ENCODE measurements around the gene SPATA18.

Gene SPATA18

GRCh38 chr4:52051615-52052474 lies 741 bp downstream of the SPATA18 start:
- H2BK120ac ChIP-seq (ENCODE audit: low read depth, low read length): no peak overlapping the region
- peak overlapping the region; percentile 81 for H2BK15ac ChIP-seq (ENCODE audit: low read length)
- H3K18ac ChIP-seq (ENCODE audit: low read length): peak overlapping the region; percentile 97
- H3K4me3 ChIP-seq (ENCODE audit: low read length in 2 of 2): peak overlapping the region; percentile 47 to 90
- no peak overlapping the region for H2AK5ac ChIP-seq (ENCODE audit: low read depth, low read length)
- no peaks in the 10 kb centered on the region for H3K79me1 ChIP-seq (ENCODE audit: low read depth, low read length)
- H3K9ac ChIP-seq (ENCODE audit: low read depth, low read length, poor library complexity): peak overlapping the region; percentile 61
- H4K91ac ChIP-seq (ENCODE audit: low read depth, low read length, poor library complexity): no peak overlapping the region
- peaks cover 0 to 38% (median 7%) of the 10 kb centered on the region in 3 experiments for H3K27me3 ChIP-seq (ENCODE audit: control insufficient read depth in 3 of 3, insufficient read depth in 3 of 3, low read depth in 1 of 3, low read length in 3 of 3)
- peak overlapping the region; percentile 87 for H2BK12ac ChIP-seq (ENCODE audit: low read length)
- H3K36me3 ChIP-seq (replicated peaks in 1 of 2; ENCODE audit: control insufficient read depth in 2 of 2, insufficient read depth in 2 of 2, low read length in 2 of 2): no peaks in the 10 kb centered on the region
- H2AFZ ChIP-seq (ENCODE audit: low read length): peak overlapping the region; percentile 79
- peak overlapping the region; percentile 59 for H3K27ac ChIP-seq (replicated peaks; ENCODE audit: low read length)
- H2BK5ac ChIP-seq (ENCODE audit: low read length): peak overlapping the region; percentile 91
- DNase-seq (ENCODE audit: low spot score): peak; percentile 76
- peak overlapping the region; percentile 32 for H3K23ac ChIP-seq (ENCODE audit: low read depth, low read length, poor library complexity)
- no peak overlapping the region for H3K4ac ChIP-seq (ENCODE audit: low read length)
- WGBS, 2 donors (ENCODE audit: extremely low coverage in 2 of 2, insufficient read length in 2 of 2, insufficient replicate concordance in 1 of 2): no CpG with 5 or more reads among the region's 46 CpGs
- H3K9me3 ChIP-seq (replicated peaks in 1 of 2; ENCODE audit: control insufficient read depth in 2 of 2, insufficient read depth in 1 of 2, low read depth in 1 of 2, low read length in 2 of 2): peaks cover 0 to 10% of the 10 kb centered on the region in 2 donors
- no peak overlapping the region for H4K8ac ChIP-seq (ENCODE audit: low read depth, low read length)
- peak overlapping the region; percentile 71 for H3K4me2 ChIP-seq (ENCODE audit: insufficient read depth, low read length, poor library complexity, severe bottlenecking)
- no peak overlapping the region for H3K14ac ChIP-seq (ENCODE audit: low read length)
- peaks cover 2 to 3% of the 10 kb centered on the region in 2 donors for H3K4me1 ChIP-seq (ENCODE audit: control insufficient read depth in 2 of 2, insufficient read depth in 1 of 2, low read depth in 1 of 2, low read length in 2 of 2)

DNA sequence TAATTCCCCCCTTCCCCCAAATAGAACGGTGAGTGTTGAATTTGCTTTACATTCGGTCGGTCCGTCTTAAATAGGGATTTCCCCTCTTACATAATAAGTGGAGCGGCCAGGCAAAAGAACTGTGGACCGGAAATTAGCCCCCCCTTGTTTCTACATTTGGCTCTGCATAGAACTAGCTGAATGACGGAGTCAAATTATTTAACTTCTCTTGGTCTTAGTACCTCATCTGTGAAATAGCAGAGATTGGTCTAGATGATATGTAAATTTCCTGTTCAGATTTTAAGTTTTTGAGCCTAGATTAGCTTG lies 1.3 kb downstream of the SPATA18 start:
- Histone ChIP-seq H3K4ac (ENCODE audit: low read length) (no peak overlapping the region), H3K27ac (replicated peaks; ENCODE audit: low read length) (no peak overlapping the region), H3K9ac (ENCODE audit: low read depth, low read length, poor library complexity) (no peak overlapping the region), H3K23ac (ENCODE audit: low read depth, low read length, poor library complexity) (no peak overlapping the region), H2BK15ac (ENCODE audit: low read length) (no peak overlapping the region), H3K14ac (ENCODE audit: low read length) (no peak overlapping the region), H3K36me3 (replicated peaks in 1 of 2; ENCODE audit: control insufficient read depth in 2 of 2, insufficient read depth in 2 of 2, low read length in 2 of 2) (no peaks in the 10 kb centered on the region), H2AK5ac (ENCODE audit: low read depth, low read length) (no peak overlapping the region), H2BK12ac (ENCODE audit: low read length) (no peak overlapping the region), H3K27me3 (ENCODE audit: control insufficient read depth in 3 of 3, insufficient read depth in 3 of 3, low read depth in 1 of 3, low read length in 3 of 3) (peaks cover 0 to 38% (median 7%) of the 10 kb centered on the region in 3 experiments), H3K9me3 (replicated peaks in 1 of 2; ENCODE audit: control insufficient read depth in 2 of 2, insufficient read depth in 1 of 2, low read depth in 1 of 2, low read length in 2 of 2) (peaks cover 0 to 10% of the 10 kb centered on the region in 2 donors), H2BK120ac (ENCODE audit: low read depth, low read length) (no peak overlapping the region), H2BK5ac (ENCODE audit: low read length) (no peak overlapping the region), H3K4me2 (ENCODE audit: insufficient read depth, low read length, poor library complexity, severe bottlenecking) (peak overlapping the region; percentile 55), H3K79me1 (ENCODE audit: low read depth, low read length) (no peaks in the 10 kb centered on the region), H4K8ac (ENCODE audit: low read depth, low read length) (no peak overlapping the region), H3K4me3 (ENCODE audit: low read length in 2 of 2) (peak overlapping the region in 1 of 2 donors; percentile 47), H2AFZ (ENCODE audit: low read length) (peak overlapping the region; percentile 79), H3K18ac (ENCODE audit: low read length) (no peak overlapping the region), H3K4me1 (ENCODE audit: control insufficient read depth in 2 of 2, insufficient read depth in 1 of 2, low read depth in 1 of 2, low read length in 2 of 2) (peaks cover 2 to 3% of the 10 kb centered on the region in 2 donors), H4K91ac (ENCODE audit: low read depth, low read length, poor library complexity) (no peak overlapping the region)
- DNase-seq (ENCODE audit: low spot score): no peak
- no CpG with 5 or more reads among the region's 7 CpGs for WGBS, 2 donors (ENCODE audit: extremely low coverage in 2 of 2, insufficient read length in 2 of 2, insufficient replicate concordance in 1 of 2)

- Histone ChIP-seq H2BK5ac (ENCODE audit: low read length) (no peak overlapping the region), H3K27ac (replicated peaks; ENCODE audit: low read length) (no peak overlapping the region), H3K27me3 (ENCODE audit: control insufficient read depth in 3 of 3, insufficient read depth in 3 of 3, low read depth in 1 of 3, low read length in 3 of 3) (peaks cover 0 to 36% (median 7%) of the 10 kb centered on the region in 3 experiments), H3K79me1 (ENCODE audit: low read depth, low read length) (no peaks in the 10 kb centered on the region), H4K91ac (ENCODE audit: low read depth, low read length, poor library complexity) (no peak overlapping the region), H3K36me3 (replicated peaks in 1 of 2; ENCODE audit: control insufficient read depth in 2 of 2, insufficient read depth in 2 of 2, low read length in 2 of 2) (no peaks in the 10 kb centered on the region), H3K18ac (ENCODE audit: low read length) (no peak overlapping the region), H2BK15ac (ENCODE audit: low read length) (no peak overlapping the region), H2AK5ac (ENCODE audit: low read depth, low read length) (no peak overlapping the region), H3K4ac (ENCODE audit: low read length) (no peak overlapping the region), H3K9ac (ENCODE audit: low read depth, low read length, poor library complexity) (no peak overlapping the region), H4K8ac (ENCODE audit: low read depth, low read length) (no peak overlapping the region), H3K4me3 (ENCODE audit: low read length in 2 of 2) (no peak overlapping the region), H3K14ac (ENCODE audit: low read length) (no peak overlapping the region), H3K23ac (ENCODE audit: low read depth, low read length, poor library complexity) (no peak overlapping the region), H2BK12ac (ENCODE audit: low read length) (no peak overlapping the region), H2BK120ac (ENCODE audit: low read depth, low read length) (no peak overlapping the region), H2AFZ (ENCODE audit: low read length) (no peak overlapping the region), H3K4me1 (ENCODE audit: control insufficient read depth in 2 of 2, insufficient read depth in 1 of 2, low read depth in 1 of 2, low read length in 2 of 2) (peaks cover 2 to 3% of the 10 kb centered on the region in 2 donors), H3K9me3 (replicated peaks in 1 of 2; ENCODE audit: control insufficient read depth in 2 of 2, insufficient read depth in 1 of 2, low read depth in 1 of 2, low read length in 2 of 2) (peaks cover 0 to 10% of the 10 kb centered on the region in 2 donors), H3K4me2 (ENCODE audit: insufficient read depth, low read length, poor library complexity, severe bottlenecking) (no peak overlapping the region)
- DNase-seq (ENCODE audit: low spot score): no peak
- no CpG with 5 or more reads among the region's 3 CpGs for WGBS, 2 donors (ENCODE audit: extremely low coverage in 2 of 2, insufficient read length in 2 of 2, insufficient replicate concordance in 1 of 2)
These were observed 3.1 kb downstream of the SPATA18 start for GRCh38 chr4:52054254-52054653.

DNA sequence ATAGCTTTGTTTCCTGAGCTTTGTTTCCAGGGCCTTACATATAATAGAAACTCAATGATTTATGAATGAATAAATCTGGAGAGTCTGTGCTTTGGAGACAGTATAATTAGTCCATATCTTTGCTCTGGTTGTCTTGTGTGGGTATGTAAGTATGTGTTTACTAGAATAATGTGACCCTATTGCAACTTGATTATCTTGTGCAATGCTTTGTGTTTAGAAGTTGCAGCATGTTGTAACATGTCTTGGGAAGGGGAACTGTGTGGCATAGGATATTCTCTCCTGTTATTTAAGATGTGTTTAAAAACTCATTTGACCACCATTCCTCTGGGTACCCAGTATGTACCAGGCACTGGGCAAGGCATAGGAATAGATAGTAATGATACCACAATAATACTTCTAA lies 6.1 kb downstream of the SPATA18 start:
- peaks cover under 1 to 1% of the 10 kb centered on the region in 2 donors for H3K4me1 ChIP-seq (ENCODE audit: control insufficient read depth in 2 of 2, insufficient read depth in 1 of 2, low read depth in 1 of 2, low read length in 2 of 2)

More for the DNA sequence above, 6.1 kb downstream of the SPATA18 start:
- Histone ChIP-seq H3K9me3 (replicated peaks in 1 of 2; ENCODE audit: control insufficient read depth in 2 of 2, insufficient read depth in 1 of 2, low read depth in 1 of 2, low read length in 2 of 2) (peaks cover 0 to 3% of the 10 kb centered on the region in 2 donors), H3K9ac (ENCODE audit: low read depth, low read length, poor library complexity) (no peak overlapping the region), H3K27ac (replicated peaks; ENCODE audit: low read length) (no peak overlapping the region), H3K36me3 (replicated peaks in 1 of 2; ENCODE audit: control insufficient read depth in 2 of 2, insufficient read depth in 2 of 2, low read length in 2 of 2) (no peaks in the 10 kb centered on the region), H2AK5ac (ENCODE audit: low read depth, low read length) (no peak overlapping the region), H3K79me1 (ENCODE audit: low read depth, low read length) (no peaks in the 10 kb centered on the region), H3K27me3 (ENCODE audit: control insufficient read depth in 3 of 3, insufficient read depth in 3 of 3, low read depth in 1 of 3, low read length in 3 of 3) (peaks cover 0 to 17% (median 0%) of the 10 kb centered on the region in 3 experiments), H3K14ac (ENCODE audit: low read length) (no peak overlapping the region), H4K91ac (ENCODE audit: low read depth, low read length, poor library complexity) (no peak overlapping the region), H3K23ac (ENCODE audit: low read depth, low read length, poor library complexity) (no peak overlapping the region), H2BK120ac (ENCODE audit: low read depth, low read length) (no peak overlapping the region), H2BK5ac (ENCODE audit: low read length) (no peak overlapping the region), H3K18ac (ENCODE audit: low read length) (no peak overlapping the region), H3K4me3 (ENCODE audit: low read length in 2 of 2) (no peak overlapping the region), H2AFZ (ENCODE audit: low read length) (no peak overlapping the region), H3K4ac (ENCODE audit: low read length) (no peak overlapping the region), H2BK12ac (ENCODE audit: low read length) (no peak overlapping the region), H3K4me2 (ENCODE audit: insufficient read depth, low read length, poor library complexity, severe bottlenecking) (no peak overlapping the region), H4K8ac (ENCODE audit: low read depth, low read length) (no peak overlapping the region), H2BK15ac (ENCODE audit: low read length) (no peak overlapping the region)
- DNase-seq (ENCODE audit: low spot score): no peak

Measured in neuronal stem cell (in vitro differentiated cells).